Skeletal muscle tissue (tissue), 4 donors: ENCODE results near the gene CYP27C1. TPM values are rescaled to one million over a fixed set of nuclear protein-coding genes. Genes with fewer than 3 reads are reported as not detected.

Source experiments
- H3K27ac ChIP-seq: one replicate; pipeline ENCODE4 v1.7.0; 2013; ENCODE audit warnings: mild to moderate bottlenecking, low read depth, low read length, inconsistent platforms
- H3K27me3 ChIP-seq, 3 donors: one replicate each; pipeline ENCODE4 v1.7.0; 2013; ENCODE audit warnings: low read length in 3 of 3; ENCODE audit not compliant: control insufficient read depth in 3 of 3, insufficient read depth in 3 of 3
- H3K36me3 ChIP-seq, 3 donors: one replicate each; pipeline ENCODE4 v1.7.0; 2013; ENCODE audit warnings: low read length in 3 of 3; ENCODE audit not compliant: control insufficient read depth in 3 of 3, insufficient read depth in 3 of 3
- H3K4me1 ChIP-seq, 3 donors: one replicate each; pipeline ENCODE4 v1.7.0; 2013; ENCODE audit warnings: low read length in 3 of 3, mild to moderate bottlenecking in 3 of 3; ENCODE audit not compliant: control insufficient read depth in 3 of 3, insufficient read depth in 3 of 3
- H3K4me3 ChIP-seq, 3 donors: one replicate each; pipeline ENCODE4 v1.7.0; 2013; ENCODE audit warnings: low read length in 3 of 3
- H3K9ac ChIP-seq, 3 donors: one replicate each; pipeline ENCODE4 v1.7.0; 2013; ENCODE audit warnings: low read length in 3 of 3, mild to moderate bottlenecking in 3 of 3, moderate library complexity in 2 of 3, low read depth in 1 of 3
- H3K9me3 ChIP-seq, 3 donors: one replicate each; pipeline ENCODE4 v1.7.0; 2013; ENCODE audit warnings: low read length in 3 of 3; ENCODE audit not compliant: control insufficient read depth in 3 of 3
- total RNA-seq: library from RNA; depleted of rRNA; stranded (reverse); fragments of >200 nt; gene quantifications from one replicate; pipeline ENCODE4 v1.2.3, GENCODE V29; 2014
- donor health status: Osteomylitis.

Gene CYP27C1
- total RNA-seq, 1 donor from 2014 or later: 2.6 TPM

DNA sequence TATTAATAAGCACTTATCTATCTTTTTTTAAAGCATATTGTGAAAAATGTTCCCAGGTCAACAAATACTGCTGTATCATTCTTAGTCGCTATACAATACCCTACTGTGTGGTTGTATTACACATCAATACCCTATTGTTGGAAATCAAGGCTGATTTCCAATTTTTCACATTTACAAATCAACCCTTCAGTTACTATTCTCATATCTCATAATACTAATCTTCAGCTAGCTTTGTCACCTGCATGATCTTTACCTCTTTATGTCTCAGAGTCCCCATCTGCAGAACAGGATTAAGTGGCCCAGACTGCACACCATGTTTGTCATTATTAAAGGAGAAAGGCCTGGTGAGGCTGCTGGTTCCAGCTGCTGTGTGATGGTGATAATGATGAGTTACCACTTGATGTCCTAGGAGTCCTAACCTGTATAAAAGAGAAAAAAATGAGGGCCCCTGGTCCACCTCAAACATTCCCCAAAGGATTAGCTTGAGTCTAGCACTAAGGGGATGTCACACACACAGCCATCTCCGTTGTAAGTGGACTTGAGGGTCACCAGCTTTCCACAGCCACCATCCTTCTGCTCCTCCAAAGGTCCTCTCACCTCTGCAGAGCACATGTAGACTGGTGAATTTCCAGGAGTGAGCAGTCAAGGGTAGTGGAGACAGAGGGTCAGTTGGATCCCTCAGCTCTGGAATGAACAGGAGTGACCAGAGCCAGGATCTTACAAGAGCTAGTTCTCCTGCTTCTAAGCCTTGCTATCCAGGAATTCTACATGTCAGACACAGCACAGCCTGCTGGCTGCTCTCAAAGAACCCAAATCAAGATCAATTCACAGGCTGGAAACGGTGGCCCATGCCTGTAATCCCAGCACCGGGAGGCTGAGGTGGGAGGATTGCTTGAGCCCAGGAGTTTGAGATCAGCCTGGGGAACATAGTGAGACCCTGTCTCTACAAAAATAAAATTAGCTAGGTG is 77.2 kb downstream of the CYP27C1 start:
- Histone ChIP-seq H3K27me3 (no peaks in the 10 kb centered on the region), H3K36me3 (no peaks in the 10 kb centered on the region), H3K9ac (peak overlapping the region in 1 of 3 donors; percentile 50), H3K9me3 (no peaks in the 10 kb centered on the region), H3K27ac (peak overlapping the region; percentile 95), H3K4me3 (no peak overlapping the region), H3K4me1 (peaks cover 39 to 52% (median 50%) of the 10 kb centered on the region in 3 donors)

DNA sequence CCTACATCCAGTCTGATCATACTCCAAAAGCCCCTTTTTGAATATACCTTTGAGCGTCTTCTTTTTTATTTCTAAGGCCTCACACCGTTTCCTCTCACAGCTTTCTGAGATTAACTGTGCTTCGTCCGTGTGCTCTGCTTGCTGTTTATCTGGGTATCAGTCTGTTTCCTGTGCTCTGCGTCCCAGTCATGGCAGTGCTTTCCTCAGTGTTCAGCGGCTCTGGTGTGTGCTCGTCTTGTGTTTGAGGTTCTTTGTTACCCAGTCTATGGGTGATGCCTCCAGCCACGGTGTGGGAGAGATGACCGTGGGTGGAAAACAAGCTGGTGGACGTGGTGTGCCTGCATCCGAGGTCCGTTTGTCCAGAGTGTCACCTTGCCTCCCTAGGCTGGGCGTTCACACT is 79.6 kb downstream of the CYP27C1 start:
- Histone ChIP-seq H3K36me3 (no peaks in the 10 kb centered on the region), H3K4me1 (peaks cover 27 to 49% (median 41%) of the 10 kb centered on the region in 3 donors), H3K4me3 (no peak overlapping the region), H3K9ac (no peak overlapping the region), H3K27me3 (no peaks in the 10 kb centered on the region), H3K27ac (peak overlapping the region; percentile 25), H3K9me3 (no peaks in the 10 kb centered on the region)

DNA sequence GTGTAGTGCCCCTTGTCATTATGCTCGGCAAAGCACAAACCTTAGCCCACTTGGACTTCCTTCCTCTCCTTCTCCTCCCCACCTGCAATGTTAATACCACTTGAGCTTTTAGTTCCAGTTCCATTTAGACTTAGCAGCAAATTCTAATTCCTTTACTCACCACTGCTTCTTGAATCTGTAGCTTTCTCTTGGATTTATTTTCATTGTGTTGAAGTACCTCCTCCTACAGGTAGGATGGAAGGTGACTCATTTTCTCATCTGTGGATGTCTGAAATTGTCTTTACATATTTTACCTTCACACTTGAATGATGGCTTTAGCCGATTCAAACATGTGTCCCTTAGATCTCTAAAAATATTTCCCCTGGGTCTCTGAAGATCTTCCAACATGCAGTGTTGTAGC is 80.3 kb downstream of the CYP27C1 start:
- Histone ChIP-seq H3K9me3 (no peaks in the 10 kb centered on the region), H3K36me3 (no peaks in the 10 kb centered on the region), H3K4me1 (peaks cover 29 to 52% (median 40%) of the 10 kb centered on the region in 3 donors), H3K27ac (peak overlapping the region; percentile 25), H3K9ac (no peak overlapping the region), H3K27me3 (no peaks in the 10 kb centered on the region), H3K4me3 (no peak overlapping the region)

DNA sequence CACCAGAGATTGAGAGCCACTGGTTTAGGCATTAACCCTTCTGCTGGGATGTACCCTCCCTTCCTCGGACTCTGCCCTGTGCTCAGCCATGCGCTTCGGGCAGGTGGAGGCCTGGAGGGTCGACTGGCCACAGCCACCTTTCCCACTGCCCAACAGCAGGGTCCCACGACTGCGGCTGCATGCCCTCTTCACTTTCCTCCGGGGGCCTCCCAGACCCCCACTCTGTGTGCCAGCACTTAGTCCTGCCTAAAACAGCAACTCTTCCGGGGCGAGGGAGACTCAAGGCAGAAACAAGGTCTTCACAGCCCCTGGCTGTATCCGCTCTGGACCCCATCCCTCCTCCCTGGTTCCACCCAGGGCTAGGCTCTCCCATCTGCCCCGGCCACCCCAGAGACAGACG is 81.8 kb downstream of the CYP27C1 start:
- H3K9me3 ChIP-seq: no peaks in the 10 kb centered on the region
- no peak overlapping the region for H3K4me3 ChIP-seq
- H3K36me3 ChIP-seq: no peaks in the 10 kb centered on the region
- H3K9ac ChIP-seq: no peak overlapping the region
- no peak overlapping the region for H3K27ac ChIP-seq
- peaks cover 19 to 45% (median 35%) of the 10 kb centered on the region in 3 donors for H3K4me1 ChIP-seq
- H3K27me3 ChIP-seq: no peaks in the 10 kb centered on the region

DNA sequence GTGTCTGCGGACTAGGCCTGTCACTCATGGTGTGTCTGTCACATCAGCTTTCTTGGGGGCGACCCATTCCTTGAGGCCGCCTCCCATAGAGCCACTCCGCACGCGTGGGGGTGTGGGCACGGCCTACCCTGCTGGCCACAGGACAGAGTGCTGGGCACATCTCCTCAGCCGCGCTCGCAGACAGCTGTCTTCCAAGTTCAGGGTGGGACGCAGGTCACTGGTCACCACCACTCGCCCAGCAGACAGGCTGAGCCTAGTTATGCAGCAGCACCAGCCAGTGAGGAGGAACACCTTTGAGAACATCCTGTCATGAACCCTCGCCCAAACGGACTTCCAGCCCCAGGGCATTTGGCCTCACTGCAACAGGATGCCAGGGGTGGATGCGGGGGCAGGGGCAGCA is 82.4 kb downstream of the CYP27C1 start:
- H3K27me3 ChIP-seq: no peaks in the 10 kb centered on the region
- no peak overlapping the region for H3K4me3 ChIP-seq
- H3K27ac ChIP-seq: no peak overlapping the region
- no peaks in the 10 kb centered on the region for H3K9me3 ChIP-seq
- H3K36me3 ChIP-seq: no peaks in the 10 kb centered on the region
- no peak overlapping the region for H3K9ac ChIP-seq
- H3K4me1 ChIP-seq: peaks cover 15 to 40% (median 32%) of the 10 kb centered on the region in 3 donors

DNA sequence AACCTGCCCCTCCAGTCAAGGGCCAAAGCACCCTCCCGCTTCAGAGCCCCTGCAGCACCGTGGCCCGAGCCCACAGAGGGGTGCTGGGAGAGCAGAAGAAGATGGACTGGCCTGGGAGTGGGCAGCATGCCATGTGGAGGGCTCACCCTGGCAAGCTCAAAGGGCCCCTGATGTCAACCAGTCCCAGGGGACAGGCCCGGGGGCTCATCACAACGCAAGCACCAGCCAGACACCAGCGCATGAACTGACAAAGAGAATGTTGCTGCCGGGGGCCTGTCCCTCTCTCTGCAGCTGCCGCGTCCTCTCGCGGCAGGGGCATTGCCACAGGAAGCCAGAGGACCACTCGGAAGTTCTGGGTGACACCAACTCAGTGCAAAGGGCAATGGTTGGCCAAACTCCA is 82.9 kb downstream of the CYP27C1 start:
- Histone ChIP-seq H3K36me3 (no peaks in the 10 kb centered on the region), H3K9ac (no peak overlapping the region), H3K4me3 (no peak overlapping the region), H3K27me3 (no peaks in the 10 kb centered on the region), H3K27ac (no peak overlapping the region), H3K9me3 (no peaks in the 10 kb centered on the region), H3K4me1 (peaks cover 15 to 40% (median 32%) of the 10 kb centered on the region in 3 donors)

DNA sequence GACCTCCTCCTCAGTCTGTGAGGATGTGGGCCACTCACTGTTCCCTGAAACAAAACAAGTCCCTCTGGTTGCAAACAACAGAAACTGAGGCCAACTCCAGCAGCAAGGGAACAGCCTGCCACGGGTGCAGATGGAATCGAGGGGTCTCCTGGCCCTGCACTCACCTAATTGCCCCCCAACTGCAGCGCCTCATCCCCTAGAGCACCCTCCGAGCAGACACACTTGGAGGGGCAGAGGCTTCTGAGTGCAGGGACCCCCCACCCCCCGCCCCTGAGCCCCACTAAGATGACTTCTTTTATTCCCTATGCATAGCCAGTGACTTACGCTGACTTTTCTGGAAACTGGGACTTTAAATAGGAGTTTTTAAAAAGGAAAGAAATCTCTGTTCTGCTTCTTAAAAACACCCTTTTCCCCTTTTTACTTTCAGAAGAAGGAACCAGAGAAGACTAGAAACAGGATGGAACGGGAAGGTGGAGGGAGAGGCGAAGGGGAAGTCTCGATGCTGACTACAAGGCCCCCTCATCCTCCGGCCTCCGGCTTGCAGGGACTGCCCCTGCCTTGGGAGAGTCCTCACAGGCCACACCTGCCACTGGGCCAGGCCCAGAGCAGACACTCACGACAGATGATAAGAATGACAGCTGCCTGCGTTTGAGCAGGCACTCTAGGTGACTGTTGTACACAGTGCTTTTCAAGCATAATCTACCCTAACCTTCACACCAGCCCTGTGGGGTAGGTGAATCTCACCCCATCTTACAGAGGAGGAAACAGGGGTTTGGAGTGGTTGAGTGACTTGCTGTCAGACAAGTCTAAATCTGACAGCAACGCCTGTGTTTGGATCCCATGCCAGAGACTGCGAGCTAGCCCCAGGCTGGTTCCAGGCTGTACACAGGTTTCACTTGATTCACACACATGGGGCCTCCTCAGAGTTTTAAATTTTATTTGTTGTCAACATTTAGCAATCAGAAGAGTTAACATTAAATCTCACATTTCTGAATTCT is 85.0 kb downstream of the CYP27C1 start:
- H3K4me3 ChIP-seq: no peak overlapping the region
- no peaks in the 10 kb centered on the region for H3K27me3 ChIP-seq
- no peaks in the 10 kb centered on the region for H3K36me3 ChIP-seq
- H3K27ac ChIP-seq: peak overlapping the region; percentile 63
- H3K9ac ChIP-seq: no peak overlapping the region
- H3K4me1 ChIP-seq: peaks cover 15 to 34% (median 26%) of the 10 kb centered on the region in 3 donors
- no peaks in the 10 kb centered on the region for H3K9me3 ChIP-seq

DNA sequence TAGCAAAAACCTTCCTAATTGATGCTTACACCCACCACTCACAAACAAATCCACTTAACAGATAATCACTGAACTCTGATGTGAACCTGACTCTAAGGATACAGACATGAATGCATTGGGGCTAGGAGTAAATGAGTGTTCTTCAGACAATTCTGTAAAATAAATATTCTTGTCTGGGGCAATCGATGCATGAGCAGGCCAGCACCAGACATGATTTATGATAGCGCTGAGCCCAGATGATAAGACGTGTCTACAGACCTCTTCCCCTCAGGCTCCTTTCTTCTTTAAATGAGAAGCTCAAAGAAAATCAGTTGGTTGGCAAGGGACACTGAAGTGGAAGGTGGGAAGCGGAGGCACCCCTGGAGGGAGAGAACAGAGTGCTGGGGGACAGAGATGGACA is 85.9 kb downstream of the CYP27C1 start:
- Histone ChIP-seq H3K9me3 (no peaks in the 10 kb centered on the region), H3K4me1 (peaks cover 15 to 34% (median 20%) of the 10 kb centered on the region in 3 donors), H3K27me3 (no peaks in the 10 kb centered on the region), H3K4me3 (no peak overlapping the region), H3K36me3 (no peaks in the 10 kb centered on the region), H3K27ac (no peak overlapping the region), H3K9ac (no peak overlapping the region)
